ENCODE data around the gene FHL5. TPM values are rescaled to one million over a fixed set of nuclear protein-coding genes. Genes with fewer than 3 reads are reported as not detected.

Gene FHL5
- total RNA-seq, 1 experiment from 2014 or later, result not detected

- no peak overlapping the region for H2AK5ac ChIP-seq (ENCODE audit: insufficient read length, low read length)
- WGBS (ENCODE audit: extremely low coverage, insufficient read length, low lambda C conversion rate), result no CpG with 5 or more reads among the region's 3 CpGs
- Mint-ChIP-seq H3K4me1 (no peaks in the 10 kb centered on the region), H3K27me3 (ENCODE audit: low read depth) (no peaks in the 10 kb centered on the region), H3K4me3 (no peak overlapping the region), H3K27ac (no peak overlapping the region), H3K9me3 (no peaks in the 10 kb centered on the region), H3K36me3 (ENCODE audit: insufficient read depth in 1 of 3, low read depth in 3 of 3) (peaks cover 0 to 36% (median 35%) of the 10 kb centered on the region in 3 experiments; a peak in 6 of 7 replicates)
- H3K18ac ChIP-seq (ENCODE audit: insufficient read length, low read depth, low read length), result no peak overlapping the region
- no peak for DNase-seq
- H2BK20ac ChIP-seq (ENCODE audit: low read depth, low read length, poor library complexity, severe bottlenecking), result no peak overlapping the region
- H4K5ac ChIP-seq (ENCODE audit: insufficient read length, low read depth, low read length), result no peak overlapping the region
- H4K20me1 ChIP-seq (ENCODE audit: control insufficient read depth, insufficient read depth, insufficient read length), result no peaks in the 10 kb centered on the region
- no peak overlapping the region for H2BK12ac ChIP-seq (ENCODE audit: insufficient read length, low read depth, low read length)
- no peak overlapping the region for H3K23ac ChIP-seq (ENCODE audit: insufficient read length, low read depth, low read length)
- no peak overlapping the region for H3K4ac ChIP-seq (ENCODE audit: low read depth, low read length)
- no peaks in the 10 kb centered on the region for H3K23me2 ChIP-seq (ENCODE audit: insufficient read length, low read depth, low read length, poor library complexity, severe bottlenecking)
- H3K4me2 ChIP-seq (ENCODE audit: insufficient read depth, insufficient read length, low read length), result no peak overlapping the region
- H3K27ac ChIP-seq (ENCODE audit: insufficient read length, low read depth, low read length), result no peak overlapping the region
- no peak overlapping the region for H4K91ac ChIP-seq (ENCODE audit: insufficient read length, low read depth, low read length)
- no peaks in the 10 kb centered on the region for H3K27me3 ChIP-seq (ENCODE audit: insufficient read depth, low read length)
- no peak overlapping the region for H2AFZ ChIP-seq (ENCODE audit: low read length)
- H4K8ac ChIP-seq (replicated peaks; ENCODE audit: insufficient read length, low read depth, low read length), result no peak overlapping the region
- no peak overlapping the region for H2BK120ac ChIP-seq (ENCODE audit: low read depth, low read length, poor library complexity, severe bottlenecking)
- H2BK5ac ChIP-seq (ENCODE audit: insufficient read length, low read length), result no peak overlapping the region
- H3K14ac ChIP-seq (ENCODE audit: insufficient read depth, low read length), result no peak overlapping the region
- no peaks in the 10 kb centered on the region for H3K79me2 ChIP-seq (ENCODE audit: insufficient read depth, low read length)
- H3K79me1 ChIP-seq (ENCODE audit: insufficient read depth, low read depth, low read length, poor library complexity, severe bottlenecking), result no peaks in the 10 kb centered on the region
- no peak overlapping the region for H3T11ph ChIP-seq (ENCODE audit: low read length)
- H2BK15ac ChIP-seq (ENCODE audit: low read depth, low read length), result no peak overlapping the region
- no peaks in the 10 kb centered on the region for H3K4me1 ChIP-seq (ENCODE audit: insufficient read depth, low read length)
- no peak for TF ChIP-seq CTCF (conservative IDR thresholded peaks at IDR 0.05)
- H3K56ac ChIP-seq (ENCODE audit: insufficient read length, low read depth, low read length), result no peak overlapping the region
- no peaks in the 10 kb centered on the region for H3K9me3 ChIP-seq (ENCODE audit: control insufficient read depth, low read depth, low read length)
- no peak overlapping the region for H3K9ac ChIP-seq (ENCODE audit: extremely low read depth, insufficient read length, low read length)
Observed at GRCh38 chr6:96545882-96546281, 17.0 kb upstream of the FHL5 start.

Measured in H9 (cell line).